Gastroesophageal sphincter (tissue), 3 donors: ENCODE data around the gene OPCML.

ENCODE experiments used
- CTCF ChIP-seq, 4 experiments: fragments of 200-600 bp in 2 of 4; fragments of 450-650 bp in 2 of 4; sonication (generic) in 1 of 4; IDR thresholded peaks; one replicate each; pipeline ENCODE4 v1.5.1; 2017 to 2019; ENCODE audit warnings: antibody characterized with exemption in 4 of 4, mild to moderate bottlenecking in 2 of 4, moderate library complexity in 2 of 4
- POLR2A ChIP-seq, 2 donors: fragments of 450-650 bp; IDR thresholded peaks; one replicate each; pipeline ENCODE4 v1.6.1; 2017; ENCODE audit warnings: antibody characterized with exemption in 2 of 2, mild to moderate bottlenecking in 2 of 2, moderate library complexity in 1 of 2
- POLR2AphosphoS5 ChIP-seq: sonication (generic); formaldehyde crosslinking; IDR thresholded peaks from one replicate; pipeline ENCODE4 v1.6.1; 2017; ENCODE audit warnings: antibody characterized with exemption

GRCh38 chr11:133240908-133241655, 291.2 kb downstream of the OPCML start:
- TF ChIP-seq CTCF (IDR thresholded peaks at IDR 0.05) (no peak), POLR2A (IDR thresholded peaks at IDR 0.05) (no peak), POLR2AphosphoS5 (no peak)
